GM12872 (cell line): ENCODE results near the gene C4BPB.
A peak's percentile ranks its signal among the peaks of the same experiment; 100 is the strongest.

Experiments
- CTCF ChIP-seq: IDR thresholded peaks from 3 replicates; pipeline ENCODE4 v1.5.1; 2011; ENCODE audit warnings: low read depth, mild to moderate bottlenecking, low read length, moderate library complexity; ENCODE audit not compliant: insufficient read depth

Gene C4BPB

GRCh38 chr1:207056673-207057072, 32.0 kb upstream of the C4BPB start:
- no peak for TF ChIP-seq CTCF

DNA sequence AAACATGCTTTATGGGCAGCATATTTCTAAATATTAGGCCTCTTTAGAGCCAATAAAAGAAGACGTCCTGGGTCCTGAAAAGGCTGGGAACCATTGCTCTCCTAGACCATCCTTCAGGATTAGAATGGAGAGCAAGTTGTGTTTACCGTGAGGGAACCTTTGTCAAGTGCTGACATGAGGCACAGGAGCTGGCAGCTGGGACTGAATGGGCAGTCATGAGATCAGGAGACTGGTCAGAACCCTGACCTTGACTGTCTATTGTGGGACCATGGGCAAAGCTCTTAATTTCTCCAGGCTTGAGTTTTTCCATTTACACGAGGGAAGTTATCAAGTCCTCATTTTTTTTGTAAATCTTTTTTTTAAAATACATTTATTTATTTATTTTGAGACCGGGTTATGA, 30.4 kb upstream of the C4BPB start:
- TF ChIP-seq CTCF = no peak

DNA sequence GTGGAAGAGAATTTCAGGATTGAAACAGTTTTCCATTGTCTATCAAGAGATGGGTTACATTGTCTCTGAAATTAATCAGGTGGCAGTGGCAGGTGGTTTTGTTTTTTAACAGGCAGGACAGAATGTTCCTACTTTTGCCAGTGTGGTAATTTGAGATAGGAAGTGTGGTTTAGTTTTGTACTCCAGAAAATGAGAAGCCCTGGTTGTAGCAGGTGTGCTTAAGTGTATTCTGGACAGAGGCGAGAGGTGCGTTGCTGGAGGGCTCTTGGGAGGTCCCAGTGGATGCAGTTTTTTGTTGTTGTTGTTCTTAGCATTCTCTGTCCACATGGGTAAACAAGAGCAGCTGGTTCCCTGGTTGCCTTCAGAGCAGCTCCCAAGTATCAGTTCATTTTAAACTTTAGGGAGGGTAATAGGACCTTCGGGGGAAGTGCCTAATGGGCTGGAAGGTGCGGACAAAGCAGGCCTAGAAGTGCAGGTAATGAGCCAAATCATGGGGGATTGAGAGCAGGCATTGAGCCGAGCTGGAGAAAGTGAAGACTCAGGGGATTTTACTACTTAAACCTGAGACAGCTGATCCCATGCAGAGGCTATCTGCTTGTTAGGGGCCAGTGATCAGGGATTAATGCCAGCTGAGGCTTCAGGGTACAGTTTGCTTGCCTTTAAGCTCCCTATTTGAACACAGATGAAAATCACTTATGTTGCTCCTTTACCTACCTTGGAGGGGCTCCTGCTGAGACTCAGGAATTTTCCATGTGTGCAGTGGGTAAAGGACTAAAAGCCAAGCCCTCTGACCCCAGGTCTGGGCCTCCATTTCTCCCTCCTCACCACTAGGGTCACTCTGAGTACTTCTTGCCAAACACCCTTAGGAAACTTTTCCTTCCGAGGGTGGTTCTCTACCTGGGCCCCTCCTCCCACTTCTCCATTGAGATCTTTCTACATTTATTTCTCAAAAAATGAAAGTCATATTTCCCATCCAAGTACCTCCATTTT, 29.5 kb upstream of the C4BPB start:
- TF ChIP-seq CTCF = peak; percentile 31; the same call in 2 of the 3 replicates

GRCh38 chr1:207059881-207060280, 28.8 kb upstream of the C4BPB start:
- TF ChIP-seq CTCF = no peak; the same call in 2 of the 3 replicates

DNA sequence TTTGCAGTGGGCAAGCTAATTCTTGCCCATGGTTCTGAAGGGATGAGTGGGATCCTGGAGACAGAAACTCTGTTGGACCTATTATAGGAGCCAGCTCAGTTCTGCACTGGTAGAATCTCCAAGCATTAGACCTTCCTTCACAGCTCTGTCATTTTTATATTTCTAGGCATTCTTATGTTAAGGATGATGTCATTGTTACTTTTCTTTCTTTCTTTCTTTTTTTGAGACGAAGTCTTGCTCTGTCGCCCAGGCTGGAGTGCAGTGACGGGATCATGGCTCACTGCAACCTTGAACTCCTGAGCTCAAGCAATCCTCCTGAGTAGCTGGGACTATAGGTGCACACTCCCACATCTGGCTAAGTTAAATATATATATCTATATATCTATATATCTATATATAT, 28.1 kb upstream of the C4BPB start:
- no peak for TF ChIP-seq CTCF

- no peak for TF ChIP-seq CTCF
Observed at GRCh38 chr1:207062058-207062457, 26.6 kb upstream of the C4BPB start.

GRCh38 chr1:207063014-207063413, 25.6 kb upstream of the C4BPB start:
- TF ChIP-seq CTCF = no peak
